Skeletal muscle satellite cell (primary cell): ENCODE results near the gene GRIK5.
"Not testable (repeated sequence)": the region's sequence is repeated elsewhere in the genome, so short reads cannot be mapped to it uniquely, and the experiment has no call there.

Source experiments
- H3K27me3 ChIP-seq: 2 replicates; pipeline ENCODE4 v1.7.0; 2013; ENCODE audit warnings: low read length; ENCODE audit not compliant: control insufficient read depth, insufficient read depth
- H3K36me3 ChIP-seq: 2 replicates; pipeline ENCODE4 v1.7.0; 2013; ENCODE audit warnings: mild to moderate bottlenecking, control low read depth, low read length; ENCODE audit not compliant: insufficient read depth
- H3K4me1 ChIP-seq: 2 replicates; pipeline ENCODE4 v1.7.0; 2013; ENCODE audit warnings: low read length; ENCODE audit not compliant: control insufficient read depth, insufficient read depth
- H3K4me2 ChIP-seq: 2 replicates; pipeline ENCODE4 v1.7.0; 2013; ENCODE audit warnings: mild to moderate bottlenecking, low read length
- H3K4me3 ChIP-seq: 2 replicates; pipeline ENCODE4 v1.7.0; 2013; ENCODE audit warnings: low read length
- H3K9ac ChIP-seq: 2 replicates; pipeline ENCODE4 v1.7.0; 2013; ENCODE audit warnings: mild to moderate bottlenecking, low read depth, low read length, moderate library complexity
- H3K9me3 ChIP-seq: replicated peaks from 2 replicates; pipeline ENCODE4 v1.7.0; 2013; ENCODE audit warnings: mild to moderate bottlenecking, control low read depth, low read length

The GRIK5 gene

DNA sequence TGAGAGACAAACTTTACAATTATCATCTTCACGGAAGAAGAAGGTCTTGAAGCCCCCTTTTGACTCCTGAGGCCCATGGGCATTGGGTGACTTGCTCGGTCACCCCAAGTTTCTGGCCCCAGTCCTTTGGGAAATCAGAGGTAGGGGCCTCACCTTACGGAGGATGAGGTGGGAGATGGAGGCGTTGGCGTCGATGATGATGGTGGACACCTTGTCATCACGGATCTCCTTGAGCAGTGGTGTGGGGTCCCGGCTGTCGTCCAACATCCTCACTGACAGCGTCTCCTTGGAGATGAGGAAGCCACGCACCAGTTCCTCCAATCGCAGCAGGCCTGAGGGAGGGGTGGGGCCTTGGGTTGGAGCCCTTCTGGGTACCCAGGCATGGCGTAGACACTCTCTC, 10.8 kb downstream of the GRIK5 start:
- Histone ChIP-seq H3K27me3 (peaks cover 29% of the 10 kb centered on the region), H3K9me3 (no peaks in the 10 kb centered on the region), H3K4me2 (no peak overlapping the region), H3K4me3 (no peak overlapping the region), H3K4me1 (no peaks in the 10 kb centered on the region), H3K36me3 (no peaks in the 10 kb centered on the region), H3K9ac (no peak overlapping the region)

DNA sequence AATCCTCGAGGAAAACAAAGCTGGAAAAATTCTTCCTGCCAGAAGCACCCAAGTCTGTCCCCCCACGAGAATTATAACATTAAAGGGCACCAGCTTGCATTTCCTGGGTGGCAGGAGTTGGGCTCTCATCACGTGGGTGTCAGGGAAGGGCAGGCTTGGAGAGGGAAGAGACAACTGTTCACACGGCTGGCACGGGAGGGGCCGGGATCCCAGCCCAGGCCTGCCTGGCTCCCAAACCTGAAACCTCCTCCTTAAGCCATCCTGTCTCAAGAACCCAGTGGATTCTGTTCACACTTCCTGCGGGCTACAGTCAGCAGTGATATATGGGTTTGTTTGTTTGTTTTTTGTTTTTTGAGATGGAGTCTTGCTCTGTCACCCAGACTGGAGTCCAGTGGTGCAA, 12.2 kb downstream of the GRIK5 start:
- no peaks in the 10 kb centered on the region for H3K36me3 ChIP-seq
- H3K9ac ChIP-seq: no peak overlapping the region
- H3K4me1 ChIP-seq: no peaks in the 10 kb centered on the region
- peaks cover 21% of the 10 kb centered on the region for H3K27me3 ChIP-seq
- no peaks in the 10 kb centered on the region for H3K9me3 ChIP-seq
- H3K4me2 ChIP-seq: no peak overlapping the region
- no peak overlapping the region for H3K4me3 ChIP-seq

DNA sequence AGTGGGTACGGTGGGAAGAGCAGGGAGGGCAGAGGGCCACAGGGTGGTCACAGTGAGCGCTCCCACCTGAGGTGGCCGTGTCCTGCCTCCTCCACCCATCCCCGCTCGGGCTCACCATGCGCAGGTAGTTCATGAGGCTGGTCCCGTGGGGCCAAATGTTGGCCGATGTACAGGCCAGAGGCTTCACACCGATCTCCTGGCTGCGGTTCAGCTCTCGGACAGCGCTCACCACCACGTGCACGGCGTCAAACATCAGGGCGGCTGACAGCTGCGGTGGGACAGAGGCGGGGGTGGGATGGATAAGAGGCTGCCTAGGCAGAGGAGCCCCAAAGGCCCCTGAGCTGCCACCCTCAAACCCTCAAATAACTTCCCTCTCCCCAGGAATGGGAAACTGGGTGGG, 15.8 kb downstream of the GRIK5 start:
- Histone ChIP-seq H3K9me3 (no peaks in the 10 kb centered on the region), H3K4me3 (no peak overlapping the region), H3K4me2 (no peak overlapping the region), H3K27me3 (peaks cover 22% of the 10 kb centered on the region), H3K9ac (no peak overlapping the region), H3K36me3 (no peaks in the 10 kb centered on the region), H3K4me1 (no peaks in the 10 kb centered on the region)

DNA sequence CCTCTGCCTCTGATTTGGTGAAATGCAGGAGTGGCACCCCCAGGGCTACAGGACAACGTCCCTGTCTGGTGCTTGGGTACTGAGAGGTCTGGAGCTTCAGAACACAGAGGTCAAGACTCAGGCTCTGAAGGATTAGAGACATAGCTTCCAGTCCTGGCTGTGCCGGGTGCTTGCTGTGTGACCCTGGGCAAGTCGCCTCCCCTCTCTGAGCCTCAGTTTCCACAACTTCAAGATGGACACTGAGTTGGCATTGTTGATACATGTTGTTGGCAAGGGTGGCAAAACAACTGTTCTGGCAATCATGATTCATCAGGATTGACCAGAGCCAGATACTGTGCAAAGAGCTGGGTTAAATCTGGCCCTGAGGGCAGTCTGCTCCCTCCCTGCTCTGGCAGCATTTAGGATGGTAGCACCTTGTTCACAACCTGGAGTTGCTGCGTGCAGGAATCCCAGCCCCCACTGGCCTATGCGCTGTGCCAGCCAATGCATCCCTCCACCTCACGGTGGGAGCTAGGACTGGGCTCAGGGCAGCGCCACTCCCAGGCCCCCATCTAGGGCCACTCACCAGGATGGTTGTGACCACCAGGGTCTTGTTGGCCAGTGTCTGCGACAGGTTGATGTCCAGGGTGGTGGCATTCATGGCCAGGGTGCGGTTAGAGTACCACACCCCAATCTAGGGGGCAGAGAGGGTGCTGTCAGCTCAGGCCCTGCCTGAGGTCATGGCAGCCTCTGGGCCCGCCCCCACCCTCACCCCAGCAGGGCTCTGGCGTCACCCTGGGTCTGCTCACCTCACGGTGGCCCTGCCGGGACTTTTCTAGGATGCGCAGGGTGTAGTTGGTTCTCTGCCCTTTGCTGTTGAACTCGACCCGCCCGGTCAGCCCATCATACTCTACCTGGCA, 16.7 kb downstream of the GRIK5 start:
- H3K9ac ChIP-seq: no peak overlapping the region
- no peak overlapping the region for H3K4me2 ChIP-seq
- no peak overlapping the region for H3K4me3 ChIP-seq
- H3K4me1 ChIP-seq: no peaks in the 10 kb centered on the region
- H3K27me3 ChIP-seq: peaks cover 22% of the 10 kb centered on the region
- H3K36me3 ChIP-seq: no peaks in the 10 kb centered on the region
- no peaks in the 10 kb centered on the region for H3K9me3 ChIP-seq

DNA sequence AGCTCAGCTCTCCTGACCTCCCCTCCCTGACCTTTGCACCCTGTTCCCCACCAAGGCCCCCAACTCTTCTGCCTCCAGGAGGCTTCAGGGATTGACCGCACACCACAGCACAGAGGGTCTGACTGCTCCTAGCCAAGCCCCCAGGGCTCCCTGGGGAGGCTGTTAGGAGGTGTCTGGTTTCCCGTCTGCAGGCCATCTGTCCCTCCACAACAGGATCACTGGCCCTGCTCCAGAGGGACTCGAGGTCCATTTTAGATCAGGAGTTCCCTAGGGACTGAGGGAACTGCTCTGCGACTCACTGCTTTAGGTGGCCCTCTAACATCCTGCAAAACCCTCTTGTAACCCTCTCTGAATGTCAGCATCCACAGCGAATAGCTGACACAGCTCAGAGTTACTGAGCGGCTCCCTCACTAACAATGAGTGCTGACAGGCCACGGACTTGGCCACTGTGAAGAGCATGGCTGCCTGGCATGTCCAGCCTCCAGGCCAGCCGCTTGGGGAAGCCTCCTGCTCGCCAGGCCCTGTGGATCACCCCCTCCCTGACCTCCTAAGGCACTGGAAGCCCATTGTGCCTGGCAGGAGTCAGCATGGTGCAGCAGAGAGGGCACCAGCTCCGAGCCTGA, 17.7 kb downstream of the GRIK5 start:
- Histone ChIP-seq H3K36me3 (no peaks in the 10 kb centered on the region), H3K4me1 (no peaks in the 10 kb centered on the region), H3K9me3 (no peaks in the 10 kb centered on the region), H3K4me3 (no peak overlapping the region), H3K4me2 (no peak overlapping the region), H3K27me3 (peaks cover 22% of the 10 kb centered on the region), H3K9ac (no peak overlapping the region)

DNA sequence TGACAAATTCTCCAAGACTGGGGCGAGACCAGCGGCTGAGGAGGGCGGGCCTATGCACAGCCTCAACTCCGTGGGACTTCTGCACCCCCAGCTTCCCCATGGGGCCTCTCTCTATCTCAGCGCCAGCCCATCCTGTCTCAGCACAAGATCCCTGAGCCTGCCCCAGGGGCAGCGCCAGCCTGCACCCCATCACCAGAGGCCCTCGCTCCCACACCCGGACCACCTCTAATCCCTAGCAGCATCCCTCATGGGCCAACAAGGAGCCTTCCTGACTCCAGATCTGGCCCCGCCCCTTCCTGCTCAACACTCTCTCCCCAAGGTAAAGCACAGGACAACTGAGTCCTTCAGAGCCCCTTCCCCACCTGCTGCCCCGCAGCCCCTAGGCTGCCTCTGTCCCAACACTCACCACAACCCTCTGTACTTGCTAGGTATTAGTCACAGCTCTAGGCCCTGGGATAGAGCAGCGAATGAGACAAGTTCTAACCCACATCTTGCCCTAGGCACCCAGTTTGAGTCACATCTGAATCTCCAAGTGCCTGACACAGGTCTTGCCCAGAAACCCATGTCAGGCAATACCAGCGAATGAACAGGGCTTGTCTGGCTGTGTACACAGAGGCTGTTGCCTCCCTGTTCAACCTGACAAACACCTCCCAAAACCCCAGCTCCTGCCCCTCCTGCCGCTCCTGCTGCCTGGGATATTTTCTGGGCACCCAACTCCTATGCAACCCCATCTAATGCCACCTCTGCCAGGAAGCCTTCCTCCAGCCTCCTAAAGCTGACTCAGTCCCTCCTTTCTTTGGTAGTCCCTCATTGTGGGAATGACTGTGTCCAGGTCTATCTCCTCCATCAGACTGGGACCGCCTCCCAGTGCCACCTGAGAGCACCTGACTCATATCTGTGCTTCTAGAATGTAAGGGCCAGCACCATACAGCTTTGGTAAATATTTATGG, 18.6 kb downstream of the GRIK5 start:
- H3K36me3 ChIP-seq: no peaks in the 10 kb centered on the region
- H3K27me3 ChIP-seq: peaks cover 21% of the 10 kb centered on the region
- H3K4me2 ChIP-seq: no peak overlapping the region
- no peaks in the 10 kb centered on the region for H3K4me1 ChIP-seq
- H3K9ac ChIP-seq: no peak overlapping the region
- H3K9me3 ChIP-seq: no peaks in the 10 kb centered on the region
- H3K4me3 ChIP-seq: no peak overlapping the region

DNA sequence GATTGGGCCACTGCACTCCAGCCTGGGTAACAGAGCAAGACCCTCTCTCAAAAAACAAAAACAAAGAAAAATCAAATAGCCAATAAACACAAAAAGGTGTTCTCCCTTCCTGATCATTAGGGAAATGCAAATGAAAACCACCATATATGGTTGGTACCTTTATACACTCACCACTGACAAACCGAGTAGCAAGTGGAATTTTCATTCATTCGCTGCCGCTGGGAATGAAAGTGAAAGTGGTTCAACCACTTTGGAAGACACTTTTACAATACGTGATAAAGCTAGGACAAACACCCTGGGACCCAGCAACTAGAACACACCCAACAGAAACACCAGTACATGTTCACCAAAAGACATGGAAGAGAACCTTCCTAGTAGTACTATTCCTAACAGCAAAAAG, 21.0 kb downstream of the GRIK5 start:
- H3K27me3 ChIP-seq: peaks cover 31% of the 10 kb centered on the region
- H3K4me3 ChIP-seq: no peak overlapping the region
- no peaks in the 10 kb centered on the region for H3K36me3 ChIP-seq
- H3K9ac ChIP-seq: no peak overlapping the region
- H3K9me3 ChIP-seq: no peaks in the 10 kb centered on the region
- no peaks in the 10 kb centered on the region for H3K4me1 ChIP-seq
- H3K4me2 ChIP-seq: no peak overlapping the region

DNA sequence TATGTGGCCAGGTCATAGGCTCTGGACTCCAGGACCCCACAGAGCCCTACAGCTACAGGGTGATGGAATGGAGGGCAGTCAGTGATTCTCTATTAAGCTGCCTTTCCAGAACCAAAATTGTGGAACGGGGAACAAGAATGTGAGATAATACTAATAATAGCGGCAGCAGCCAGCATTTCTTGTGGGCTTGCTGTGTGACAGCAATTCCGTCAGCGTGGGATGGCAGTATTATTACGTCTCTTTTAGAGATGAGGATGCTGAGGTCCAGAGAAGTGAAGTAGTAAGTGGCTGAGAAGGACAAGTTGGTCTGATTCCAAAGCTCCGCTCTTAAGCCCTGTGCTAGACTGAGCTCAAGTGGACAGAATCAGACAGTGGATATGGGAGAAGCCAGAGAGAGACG, 24.4 kb downstream of the GRIK5 start:
- Histone ChIP-seq H3K36me3 (no peaks in the 10 kb centered on the region), H3K4me3 (no peak overlapping the region), H3K27me3 (peaks cover 40% of the 10 kb centered on the region), H3K9me3 (no peaks in the 10 kb centered on the region), H3K9ac (no peak overlapping the region), H3K4me1 (no peaks in the 10 kb centered on the region), H3K4me2 (no peak overlapping the region)

DNA sequence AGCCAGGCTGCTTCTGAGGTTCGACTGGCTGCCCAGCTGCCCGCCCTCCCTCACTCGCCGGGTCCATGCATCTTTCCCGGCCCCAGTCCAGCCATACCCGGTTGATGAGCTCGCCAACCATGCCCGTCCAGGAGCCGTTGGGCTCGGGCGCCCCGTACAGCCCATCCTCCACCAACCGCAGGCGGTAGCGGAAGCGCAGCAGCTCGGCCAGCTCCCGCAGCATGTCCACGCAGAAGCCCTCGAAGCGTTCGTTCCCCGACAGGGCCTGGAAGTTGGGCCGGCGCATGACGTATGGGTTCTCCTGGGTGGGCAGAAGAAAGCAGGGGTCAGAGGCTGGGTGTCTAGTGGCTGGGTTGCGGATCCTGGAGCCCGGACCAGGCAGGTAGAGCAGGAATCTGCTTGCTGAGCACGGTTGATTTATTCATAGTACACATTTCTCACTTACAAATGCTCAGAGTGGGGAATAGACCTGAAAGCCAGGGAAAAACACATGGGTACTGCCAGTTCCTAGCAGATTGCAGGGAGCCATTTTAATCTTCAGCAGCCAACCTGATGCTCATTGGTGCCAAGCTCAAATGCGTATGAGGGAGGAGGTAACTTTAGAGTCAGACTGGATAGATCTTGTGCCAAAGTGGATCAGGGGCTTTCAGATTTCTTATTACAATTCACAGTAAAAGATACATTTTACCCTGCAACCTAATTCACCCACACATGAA, 27.4 kb downstream of the GRIK5 start:
- Histone ChIP-seq H3K4me3 (no peak overlapping the region), H3K4me2 (no peak overlapping the region), H3K9ac (no peak overlapping the region), H3K27me3 (peaks cover 48% of the 10 kb centered on the region), H3K4me1 (no peaks in the 10 kb centered on the region), H3K36me3 (no peaks in the 10 kb centered on the region), H3K9me3 (no peaks in the 10 kb centered on the region)

DNA sequence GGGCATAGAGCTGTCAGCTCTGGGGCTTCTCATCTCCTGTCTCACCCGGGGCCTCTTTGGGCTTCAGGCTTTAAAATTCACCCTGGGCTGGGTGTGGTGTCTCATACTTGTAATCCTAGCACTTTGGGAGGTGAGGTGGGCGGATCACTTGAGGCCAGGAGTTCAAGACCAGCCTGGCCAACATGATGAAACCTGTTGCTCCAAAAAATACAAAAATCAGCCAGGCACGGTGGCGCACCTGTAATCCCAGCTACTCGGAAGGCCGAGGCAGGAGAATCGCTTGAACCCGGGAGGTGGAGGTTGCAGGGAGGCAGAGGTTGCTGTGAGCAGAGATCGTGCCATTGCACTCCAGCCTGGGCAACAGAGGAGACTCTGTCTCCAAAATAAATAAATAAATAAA, 29.5 kb downstream of the GRIK5 start:
- not testable (repeated sequence) for H3K4me3 ChIP-seq, H3K9me3 ChIP-seq, H3K36me3 ChIP-seq, H3K9ac ChIP-seq, H3K4me2 ChIP-seq, H3K4me1 ChIP-seq
- peaks cover 38% of the 10 kb centered on the region for H3K27me3 ChIP-seq

DNA sequence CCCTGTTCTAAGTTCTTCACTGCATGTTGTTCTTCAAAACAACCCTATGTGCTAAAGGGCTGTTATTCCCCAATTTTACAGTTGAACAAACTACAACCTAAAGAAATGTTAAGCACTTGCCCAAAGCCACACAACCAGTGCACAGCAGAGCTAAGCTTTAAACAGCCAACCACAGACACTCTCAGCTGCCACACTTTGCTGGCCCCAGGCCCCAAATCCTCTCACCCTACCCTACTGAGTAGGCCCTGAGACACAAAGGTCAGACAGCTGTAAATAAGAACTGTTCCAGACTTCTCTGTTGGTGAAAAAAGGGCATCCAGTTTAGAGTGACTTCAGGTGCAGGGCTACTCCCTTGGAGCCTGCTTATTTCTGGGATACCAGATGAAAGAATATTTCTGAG, 30.0 kb downstream of the GRIK5 start:
- no peak overlapping the region for H3K4me3 ChIP-seq
- H3K36me3 ChIP-seq: no peaks in the 10 kb centered on the region
- no peaks in the 10 kb centered on the region for H3K4me1 ChIP-seq
- H3K9me3 ChIP-seq: no peaks in the 10 kb centered on the region
- peaks cover 35% of the 10 kb centered on the region for H3K27me3 ChIP-seq
- no peak overlapping the region for H3K9ac ChIP-seq
- H3K4me2 ChIP-seq: no peak overlapping the region
